Uterus (tissue), 2 donors: ENCODE measurements around the gene SLC22A31.

Source experiments
- CTCF ChIP-seq, 4 experiments: fragments of 200-600 bp in 2 of 4; fragments of 450-650 bp in 2 of 4; sonication (generic) in 2 of 4; IDR thresholded peaks; one replicate each; pipeline ENCODE4 v1.5.1; 2016 to 2019; ENCODE audit warnings: antibody characterized with exemption in 4 of 4, mild to moderate bottlenecking in 2 of 4, moderate library complexity in 1 of 4
- POLR2A ChIP-seq, 2 donors: fragments of 450-650 bp; IDR thresholded peaks; one replicate each; pipeline ENCODE4 v1.6.1; 2016; ENCODE audit warnings: antibody characterized with exemption in 2 of 2, mild to moderate bottlenecking in 1 of 2, moderate library complexity in 1 of 2

- no peak for TF ChIP-seq CTCF (IDR thresholded peaks at IDR 0.05)
- TF ChIP-seq POLR2A (IDR thresholded peaks at IDR 0.05) = no peak
These were observed 35.9 kb downstream of the SLC22A31 start for GRCh38 chr16:89164436-89164835.
